VCaP (cell line): Measurements from ENCODE around the gene RAPGEF1.

ENCODE experiments used
- H3K27ac ChIP-seq: fragments of 450-650 bp; 2 replicates; pipeline ENCODE4 v1.5.1; 2017
- TF ChIP-seq, protein P1 (sequence below): fragments of 450-650 bp; conservative IDR thresholded peaks from 2 replicates; pipeline ENCODE4 v1.5.1; 2017; ENCODE audit warnings: mild to moderate bottlenecking, moderate library complexity

The RAPGEF1 gene

GRCh38 chr9:131583337-131583645, 156.6 kb downstream of the RAPGEF1 start:
- no peak overlapping the region for H3K27ac ChIP-seq
- TF ChIP-seq, protein P1, sequence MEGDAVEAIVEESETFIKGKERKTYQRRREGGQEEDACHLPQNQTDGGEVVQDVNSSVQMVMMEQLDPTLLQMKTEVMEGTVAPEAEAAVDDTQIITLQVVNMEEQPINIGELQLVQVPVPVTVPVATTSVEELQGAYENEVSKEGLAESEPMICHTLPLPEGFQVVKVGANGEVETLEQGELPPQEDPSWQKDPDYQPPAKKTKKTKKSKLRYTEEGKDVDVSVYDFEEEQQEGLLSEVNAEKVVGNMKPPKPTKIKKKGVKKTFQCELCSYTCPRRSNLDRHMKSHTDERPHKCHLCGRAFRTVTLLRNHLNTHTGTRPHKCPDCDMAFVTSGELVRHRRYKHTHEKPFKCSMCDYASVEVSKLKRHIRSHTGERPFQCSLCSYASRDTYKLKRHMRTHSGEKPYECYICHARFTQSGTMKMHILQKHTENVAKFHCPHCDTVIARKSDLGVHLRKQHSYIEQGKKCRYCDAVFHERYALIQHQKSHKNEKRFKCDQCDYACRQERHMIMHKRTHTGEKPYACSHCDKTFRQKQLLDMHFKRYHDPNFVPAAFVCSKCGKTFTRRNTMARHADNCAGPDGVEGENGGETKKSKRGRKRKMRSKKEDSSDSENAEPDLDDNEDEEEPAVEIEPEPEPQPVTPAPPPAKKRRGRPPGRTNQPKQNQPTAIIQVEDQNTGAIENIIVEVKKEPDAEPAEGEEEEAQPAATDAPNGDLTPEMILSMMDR, result no peak

GRCh38 chr9:131582466-131583336, 157.2 kb downstream of the RAPGEF1 start:
- TF ChIP-seq, protein P1, result no peak

DNA sequence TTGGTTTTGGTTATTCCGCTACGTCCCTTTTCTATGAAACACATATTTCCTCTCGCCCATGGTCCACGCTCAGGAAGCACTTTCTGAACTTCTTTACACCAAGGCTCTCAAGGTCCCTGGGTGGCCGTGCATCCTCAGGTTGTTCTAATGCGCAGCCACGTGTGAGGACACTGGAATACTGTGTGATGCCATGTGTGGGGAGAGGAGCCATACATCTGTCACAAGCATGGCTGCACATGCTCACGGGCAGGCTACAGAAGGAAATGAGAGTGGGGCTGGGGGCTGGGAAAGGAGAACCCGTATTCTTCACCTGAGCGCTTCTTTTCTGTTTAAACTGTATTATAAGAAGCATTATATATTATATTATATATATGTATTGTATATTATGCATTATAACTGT, 157.8 kb downstream of the RAPGEF1 start:
- no peak overlapping the region for H3K27ac ChIP-seq
- TF ChIP-seq, protein P1, result no peak

More at GRCh38 chr9:131582466-131583336, 157.2 kb downstream of the RAPGEF1 start:
- no peak overlapping the region for H3K27ac ChIP-seq

GRCh38 chr9:131580358-131580757, 159.5 kb downstream of the RAPGEF1 start:
- TF ChIP-seq, protein P1, result no peak

GRCh38 chr9:131579789-131580211, 160.1 kb downstream of the RAPGEF1 start:
- TF ChIP-seq, protein P1, result no peak
- H3K27ac ChIP-seq, result no peak overlapping the region

More at GRCh38 chr9:131580358-131580757, 159.5 kb downstream of the RAPGEF1 start:
- no peak overlapping the region for H3K27ac ChIP-seq

- TF ChIP-seq, protein P1, result no peak
- H3K27ac ChIP-seq, result no peak overlapping the region
Measured at GRCh38 chr9:131578731-131579504, 161.0 kb downstream of the RAPGEF1 start.

DNA sequence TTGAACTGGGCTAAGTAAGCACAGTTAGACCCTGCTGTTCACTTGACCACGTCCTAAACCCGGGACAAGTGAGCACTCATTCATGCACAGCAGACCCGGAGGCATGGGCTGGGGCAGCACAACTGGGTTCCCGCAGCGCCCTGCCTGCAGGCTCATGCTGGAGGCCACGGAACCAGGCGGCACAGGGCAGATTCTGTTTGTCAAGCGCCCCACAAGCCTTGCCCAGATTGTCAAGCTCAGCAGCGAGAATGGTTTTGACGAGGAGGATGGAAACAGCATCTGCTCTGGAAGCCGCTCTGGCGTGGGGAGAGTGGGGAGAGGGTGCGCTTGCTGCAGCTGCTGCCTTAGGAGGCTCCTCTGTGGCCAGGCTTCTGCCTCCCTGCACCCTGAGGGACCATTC, 161.9 kb downstream of the RAPGEF1 start:
- no peak overlapping the region for H3K27ac ChIP-seq
- TF ChIP-seq, protein P1, result no peak
